ENCODE measurements around the gene MT2A.

The MT2A gene

GRCh38 chr16:56623637-56624036 is 15.3 kb downstream of the MT2A start:
- H3K18ac ChIP-seq (ENCODE audit: low read length) = no peak overlapping the region
- H3K79me1 ChIP-seq (ENCODE audit: low read length) = no peaks in the 10 kb centered on the region
- H2BK5ac ChIP-seq (ENCODE audit: low read length) = no peak overlapping the region
- H3K23ac ChIP-seq (ENCODE audit: low read length) = no peak overlapping the region
- no peak overlapping the region for H3K27ac ChIP-seq (ENCODE audit: low read depth, low read length)
- no peaks in the 10 kb centered on the region for H3K79me2 ChIP-seq (ENCODE audit: control insufficient read depth, insufficient read depth, low read length)
- DNase-seq = no peak
- no peak overlapping the region for H2BK15ac ChIP-seq (replicated peaks; ENCODE audit: low read depth)
- H3K27me3 ChIP-seq (ENCODE audit: insufficient read depth, low read length, poor library complexity) = peaks cover 40% of the 10 kb centered on the region
- no peak overlapping the region for H4K8ac ChIP-seq (ENCODE audit: low read depth, low read length)
- H3K56ac ChIP-seq (ENCODE audit: low read length) = no peak overlapping the region
- no peak overlapping the region for H3K4ac ChIP-seq (ENCODE audit: low read depth, low read length)
- H2AK5ac ChIP-seq (ENCODE audit: low read length) = no peak overlapping the region
- H2BK120ac ChIP-seq (ENCODE audit: low read depth, low read length) = no peak overlapping the region
- peaks cover 5% of the 10 kb centered on the region for H3K4me1 ChIP-seq (ENCODE audit: control insufficient read depth, low read depth, low read length)
- no peak overlapping the region for H4K5ac ChIP-seq (ENCODE audit: low read length)
- WGBS (ENCODE audit: extremely low coverage, insufficient coverage, low lambda C conversion rate) = no CpG with 5 or more reads among the region's 2 CpGs
- no peaks in the 10 kb centered on the region for H3K36me3 ChIP-seq (ENCODE audit: control insufficient read depth, insufficient read depth, low read length)
- no peak overlapping the region for H3K4me3 ChIP-seq (ENCODE audit: low read length)
- H3K4me2 ChIP-seq (ENCODE audit: low read length) = no peak overlapping the region
- H3K9ac ChIP-seq (ENCODE audit: low read length) = no peak overlapping the region

- Histone ChIP-seq H4K8ac (ENCODE audit: low read depth, low read length) (no peak within 1 kb of the TSS), H3K79me2 (ENCODE audit: control insufficient read depth, insufficient read depth, low read length) (no peaks in the 10 kb centered on the region), H3K4me1 (ENCODE audit: control insufficient read depth, low read depth, low read length) (peaks cover 5% of the 10 kb centered on the region), H2BK120ac (ENCODE audit: low read depth, low read length) (no peak within 1 kb of the TSS), H3K27ac (ENCODE audit: low read depth, low read length) (no peak within 1 kb of the TSS), H2BK5ac (ENCODE audit: low read length) (no peak within 1 kb of the TSS), H3K4ac (ENCODE audit: low read depth, low read length) (no peak within 1 kb of the TSS), H2BK15ac (replicated peaks; ENCODE audit: low read depth) (no peak within 1 kb of the TSS), H4K5ac (ENCODE audit: low read length) (no peak within 1 kb of the TSS), H3K4me2 (ENCODE audit: low read length) (peak within 1 kb of the TSS; percentile 32), H2AK5ac (ENCODE audit: low read length) (no peak within 1 kb of the TSS), H3K9ac (ENCODE audit: low read length) (peak within 1 kb of the TSS; percentile 38), H3K56ac (ENCODE audit: low read length) (peak within 1 kb of the TSS; percentile 68), H3K27me3 (ENCODE audit: insufficient read depth, low read length, poor library complexity) (peaks cover 45% of the 10 kb centered on the region), H3K79me1 (ENCODE audit: low read length) (no peaks in the 10 kb centered on the region), H3K18ac (ENCODE audit: low read length) (no peak within 1 kb of the TSS), H3K23ac (ENCODE audit: low read length) (peak within 1 kb of the TSS; percentile 6), H3K36me3 (ENCODE audit: control insufficient read depth, insufficient read depth, low read length) (no peaks in the 10 kb centered on the region), H3K4me3 (ENCODE audit: low read length) (no peak within 1 kb of the TSS)
- WGBS (ENCODE audit: extremely low coverage, insufficient coverage, low lambda C conversion rate) = no CpG with 5 or more reads among the region's 62 CpGs
- peak; percentile 70 for DNase-seq
Measured at GRCh38 chr16:56625140-56625942, 17.0 kb downstream of the MT2A start, which contains the start of gene MT1E. Gene MT1E (plus strand): TSS chr16:56625781. CDS start chr16:56625852, 71 bp downstream.

- H3K27me3 ChIP-seq (ENCODE audit: insufficient read depth, low read length, poor library complexity) = peaks cover 51% of the 10 kb centered on the region
- peaks cover 4% of the 10 kb centered on the region for H3K4me1 ChIP-seq (ENCODE audit: control insufficient read depth, low read depth, low read length)
- no peak overlapping the region for H3K18ac ChIP-seq (ENCODE audit: low read length)
- H3K27ac ChIP-seq (ENCODE audit: low read depth, low read length) = no peak overlapping the region
- H3K79me1 ChIP-seq (ENCODE audit: low read length) = no peaks in the 10 kb centered on the region
- H4K8ac ChIP-seq (ENCODE audit: low read depth, low read length) = no peak overlapping the region
- no peak for DNase-seq
- H2BK5ac ChIP-seq (ENCODE audit: low read length) = no peak overlapping the region
- no peak overlapping the region for H3K4me3 ChIP-seq (ENCODE audit: low read length)
- no CpG with 5 or more reads among the region's 16 CpGs for WGBS (ENCODE audit: extremely low coverage, insufficient coverage, low lambda C conversion rate)
- no peak overlapping the region for H3K56ac ChIP-seq (ENCODE audit: low read length)
- H2BK120ac ChIP-seq (ENCODE audit: low read depth, low read length) = no peak overlapping the region
- H4K5ac ChIP-seq (ENCODE audit: low read length) = no peak overlapping the region
- no peaks in the 10 kb centered on the region for H3K36me3 ChIP-seq (ENCODE audit: control insufficient read depth, insufficient read depth, low read length)
- no peak overlapping the region for H2BK15ac ChIP-seq (replicated peaks; ENCODE audit: low read depth)
- H2AK5ac ChIP-seq (ENCODE audit: low read length) = no peak overlapping the region
- H3K23ac ChIP-seq (ENCODE audit: low read length) = peak overlapping the region; percentile 6
- H3K79me2 ChIP-seq (ENCODE audit: control insufficient read depth, insufficient read depth, low read length) = no peaks in the 10 kb centered on the region
- no peak overlapping the region for H3K4ac ChIP-seq (ENCODE audit: low read depth, low read length)
- peak overlapping the region; percentile 32 for H3K4me2 ChIP-seq (ENCODE audit: low read length)
- H3K9ac ChIP-seq (ENCODE audit: low read length) = no peak overlapping the region
Measured at GRCh38 chr16:56625943-56626654, 17.7 kb downstream of the MT2A start.

- peaks cover 3% of the 10 kb centered on the region for H3K4me1 ChIP-seq (ENCODE audit: control insufficient read depth, low read depth, low read length)
- H4K5ac ChIP-seq (ENCODE audit: low read length) = no peak overlapping the region
- peaks cover 57% of the 10 kb centered on the region for H3K27me3 ChIP-seq (ENCODE audit: insufficient read depth, low read length, poor library complexity)
- H3K4me2 ChIP-seq (ENCODE audit: low read length) = no peak overlapping the region
- H2BK120ac ChIP-seq (ENCODE audit: low read depth, low read length) = no peak overlapping the region
- no peak overlapping the region for H3K9ac ChIP-seq (ENCODE audit: low read length)
- no peak for DNase-seq
- H3K56ac ChIP-seq (ENCODE audit: low read length) = no peak overlapping the region
- no peak overlapping the region for H2BK5ac ChIP-seq (ENCODE audit: low read length)
- H2BK15ac ChIP-seq (replicated peaks; ENCODE audit: low read depth) = no peak overlapping the region
- WGBS (ENCODE audit: extremely low coverage, insufficient coverage, low lambda C conversion rate) = no CpG with 5 or more reads among the region's 7 CpGs
- no peak overlapping the region for H3K27ac ChIP-seq (ENCODE audit: low read depth, low read length)
- H3K18ac ChIP-seq (ENCODE audit: low read length) = no peak overlapping the region
- no peak overlapping the region for H4K8ac ChIP-seq (ENCODE audit: low read depth, low read length)
- H3K23ac ChIP-seq (ENCODE audit: low read length) = no peak overlapping the region
- no peaks in the 10 kb centered on the region for H3K79me2 ChIP-seq (ENCODE audit: control insufficient read depth, insufficient read depth, low read length)
- no peaks in the 10 kb centered on the region for H3K79me1 ChIP-seq (ENCODE audit: low read length)
- no peak overlapping the region for H3K4me3 ChIP-seq (ENCODE audit: low read length)
- no peak overlapping the region for H2AK5ac ChIP-seq (ENCODE audit: low read length)
- no peak overlapping the region for H3K4ac ChIP-seq (ENCODE audit: low read depth, low read length)
- H3K36me3 ChIP-seq (ENCODE audit: control insufficient read depth, insufficient read depth, low read length) = no peaks in the 10 kb centered on the region
Measured at GRCh38 chr16:56626685-56627084, 18.3 kb downstream of the MT2A start.

- Histone ChIP-seq H2BK15ac (replicated peaks; ENCODE audit: low read depth) (no peak overlapping the region), H3K79me1 (ENCODE audit: low read length) (no peaks in the 10 kb centered on the region), H3K4me2 (ENCODE audit: low read length) (no peak overlapping the region), H3K36me3 (ENCODE audit: control insufficient read depth, insufficient read depth, low read length) (no peaks in the 10 kb centered on the region), H3K4ac (ENCODE audit: low read depth, low read length) (no peak overlapping the region), H2AK5ac (ENCODE audit: low read length) (no peak overlapping the region), H2BK5ac (ENCODE audit: low read length) (no peak overlapping the region), H2BK120ac (ENCODE audit: low read depth, low read length) (no peak overlapping the region), H3K27ac (ENCODE audit: low read depth, low read length) (no peak overlapping the region), H3K9ac (ENCODE audit: low read length) (no peak overlapping the region), H4K8ac (ENCODE audit: low read depth, low read length) (no peak overlapping the region), H3K4me3 (ENCODE audit: low read length) (no peak overlapping the region), H3K4me1 (ENCODE audit: control insufficient read depth, low read depth, low read length) (no peaks in the 10 kb centered on the region), H3K18ac (ENCODE audit: low read length) (no peak overlapping the region), H3K56ac (ENCODE audit: low read length) (no peak overlapping the region), H3K79me2 (ENCODE audit: control insufficient read depth, insufficient read depth, low read length) (no peaks in the 10 kb centered on the region), H3K23ac (ENCODE audit: low read length) (no peak overlapping the region), H4K5ac (ENCODE audit: low read length) (no peak overlapping the region), H3K27me3 (ENCODE audit: insufficient read depth, low read length, poor library complexity) (peaks cover 72% of the 10 kb centered on the region)
- WGBS (ENCODE audit: extremely low coverage, insufficient coverage, low lambda C conversion rate) = no CpG with 5 or more reads among the region's 9 CpGs
- no peak for DNase-seq
Measured at GRCh38 chr16:56628486-56629350, 20.3 kb downstream of the MT2A start.
